Glomerular visceral epithelial cell (primary cell): ENCODE results near the gene NPC1L1.
"Not testable (repeated sequence)": the region's sequence is repeated elsewhere in the genome, so short reads cannot be mapped to it uniquely, and the experiment has no call there.

Source experiments
- DNase-seq: peaks from one replicate; pipeline ENCODE4 v3.0.0-alpha.2; 2016; ENCODE audit errors: extremely low spot score

The NPC1L1 gene

GRCh38 chr7:44506592-44507288 lies 34.4 kb downstream of the NPC1L1 start:
- not testable (repeated sequence) for DNase-seq

- no peak for DNase-seq
Measured at GRCh38 chr7:44505595-44505994, 35.5 kb downstream of the NPC1L1 start.

GRCh38 chr7:44498230-44498954 lies 42.7 kb downstream of the NPC1L1 start:
- no peak for DNase-seq

GRCh38 chr7:44497155-44498027 lies 43.7 kb downstream of the NPC1L1 start:
- no peak for DNase-seq

GRCh38 chr7:44496385-44496784 lies 44.7 kb downstream of the NPC1L1 start:
- no peak for DNase-seq

GRCh38 chr7:44494960-44495359 lies 46.2 kb downstream of the NPC1L1 start:
- DNase-seq = no peak

GRCh38 chr7:44491229-44491628 lies 49.9 kb downstream of the NPC1L1 start:
- no peak for DNase-seq

GRCh38 chr7:44490351-44491200 lies 50.6 kb downstream of the NPC1L1 start, which contains the start of gene NUDCD3:
Gene NUDCD3, minus strand, starts transcription at chr7:44490658. Its CDS starts 58 bp downstream, at chr7:44490600.
- peak; percentile 85 for DNase-seq

- DNase-seq = no peak
Measured at GRCh38 chr7:44489955-44490350, 51.2 kb downstream of the NPC1L1 start.

- DNase-seq = no peak
Measured at GRCh38 chr7:44488955-44489354, 52.2 kb downstream of the NPC1L1 start.

GRCh38 chr7:44486693-44487092 lies 54.4 kb downstream of the NPC1L1 start:
- no peak for DNase-seq

- DNase-seq = no peak
Measured at GRCh38 chr7:44486001-44486400, 55.1 kb downstream of the NPC1L1 start.

GRCh38 chr7:44484482-44485313 lies 56.4 kb downstream of the NPC1L1 start:
- DNase-seq = no peak

GRCh38 chr7:44482502-44483485 lies 58.3 kb downstream of the NPC1L1 start:
- no peak for DNase-seq

GRCh38 chr7:44477938-44478337 lies 63.2 kb downstream of the NPC1L1 start:
- DNase-seq = no peak

GRCh38 chr7:44477063-44477830 lies 63.9 kb downstream of the NPC1L1 start:
- DNase-seq = peak; percentile 81

GRCh38 chr7:44476313-44476712 lies 64.8 kb downstream of the NPC1L1 start:
- no peak for DNase-seq

- DNase-seq = peak; percentile 61
Measured at GRCh38 chr7:44473295-44473694, 67.8 kb downstream of the NPC1L1 start.
